DOHH2 (cell line): ENCODE results near the gene SYT1.

ENCODE experiments used
- H3F3A ChIP-seq: fragments of 200-600 bp; sonication (generic), shearing (Covaris generic); 2 replicates; pipeline ENCODE4 v1.6.0; 2016; ENCODE audit warnings: antibody characterized with exemption, mild to moderate bottlenecking; ENCODE audit not compliant: control insufficient read depth, insufficient read depth
- H3K27ac ChIP-seq: fragments of 200-600 bp; sonication (generic); 2 replicates; pipeline ENCODE4 v1.5.1; 2014; ENCODE audit warnings: low read depth, mild to moderate bottlenecking, low read length, moderate library complexity
- H3K27me3 ChIP-seq: fragments of 200-600 bp; sonication (generic); 2 replicates; pipeline ENCODE4 v1.6.1; 2014; ENCODE audit warnings: mild to moderate bottlenecking, low read length, mixed read lengths; ENCODE audit not compliant: control insufficient read depth
- H3K36me3 ChIP-seq: fragments of 200-600 bp; sonication (generic); 2 replicates; pipeline ENCODE4 v1.6.1; 2014; ENCODE audit warnings: mild to moderate bottlenecking, low read length, moderate library complexity, mixed read lengths; ENCODE audit not compliant: control insufficient read depth
- H3K4me1 ChIP-seq: fragments of 200-600 bp; sonication (generic); 2 replicates; pipeline ENCODE4 v1.6.1; 2014; ENCODE audit warnings: mild to moderate bottlenecking, low read length, mixed read lengths; ENCODE audit not compliant: control insufficient read depth
- H3K4me2 ChIP-seq: fragments of 200-600 bp; sonication (generic); 2 replicates; pipeline ENCODE4 v1.6.0; 2014; ENCODE audit warnings: mild to moderate bottlenecking, low read length, moderate library complexity
- H3K4me3 ChIP-seq: fragments of 200-600 bp; sonication (generic); 2 replicates; pipeline ENCODE4 v1.5.1; 2014; ENCODE audit warnings: mild to moderate bottlenecking, low read length, mixed read lengths
- H3K79me2 ChIP-seq: fragments of 200-600 bp; sonication (generic); 2 replicates; pipeline ENCODE4 v1.6.1; 2014; ENCODE audit warnings: mild to moderate bottlenecking, low read length, mixed read lengths; ENCODE audit not compliant: control insufficient read depth
- H3K9me2 ChIP-seq: fragments of 200-600 bp; sonication (generic); replicated peaks from 2 replicates; pipeline ENCODE4 v1.6.1; 2014; ENCODE audit warnings: mild to moderate bottlenecking, low read length, mixed read lengths; ENCODE audit not compliant: control insufficient read depth
- H3K9me3 ChIP-seq: fragments of 200-600 bp; sonication (generic); 2 replicates; pipeline ENCODE4 v1.6.1; 2014; ENCODE audit warnings: antibody characterized with exemption, low read length, mixed read lengths; ENCODE audit not compliant: control insufficient read depth, insufficient read depth
- H4K20me1 ChIP-seq: fragments of 200-600 bp; sonication (generic); 2 replicates; pipeline ENCODE4 v1.6.0; 2014; ENCODE audit warnings: low read depth, mild to moderate bottlenecking, antibody characterized with exemption, low read length, moderate library complexity; ENCODE audit not compliant: control insufficient read depth, insufficient read depth
- CTCF ChIP-seq: fragments of 200-600 bp; sonication (generic); IDR thresholded peaks from one replicate; pipeline ENCODE4 v1.5.1; 2014; ENCODE audit warnings: antibody characterized with exemption, mild to moderate bottlenecking, low read depth, low read length; ENCODE audit not compliant: poor library complexity, severe bottlenecking
- EZH2phosphoT487 ChIP-seq: fragments of 200-600 bp; sonication (generic); IDR thresholded peaks from 2 replicates; pipeline ENCODE4 v1.6.1; 2017; ENCODE audit warnings: borderline replicate concordance, mild to moderate bottlenecking, antibody characterized with exemption, low read length, moderate library complexity, mixed read lengths

SYT1 gene

GRCh38 chr12:79083181-79083580 lies 218.6 kb downstream of the SYT1 start:
- Histone ChIP-seq H3K27ac (no peak overlapping the region), H3K79me2 (no peaks in the 10 kb centered on the region), H3K4me2 (no peak overlapping the region), H3K27me3 (no peaks in the 10 kb centered on the region), H3K4me1 (no peaks in the 10 kb centered on the region), H4K20me1 (no peaks in the 10 kb centered on the region), H3K9me2 (no peaks in the 10 kb centered on the region), H3K4me3 (no peak overlapping the region), H3K9me3 (no peaks in the 10 kb centered on the region), H3K36me3 (no peaks in the 10 kb centered on the region), H3F3A (no peaks in the 10 kb centered on the region)
- no peak for TF ChIP-seq CTCF
- no peak for TF ChIP-seq EZH2phosphoT487

GRCh38 chr12:79085106-79085682 lies 220.6 kb downstream of the SYT1 start:
- H3K27me3 ChIP-seq = no peaks in the 10 kb centered on the region
- H3K36me3 ChIP-seq = no peaks in the 10 kb centered on the region
- no peaks in the 10 kb centered on the region for H3F3A ChIP-seq
- TF ChIP-seq EZH2phosphoT487 = no peak
- no peak for TF ChIP-seq CTCF
- H3K9me3 ChIP-seq = no peaks in the 10 kb centered on the region
- no peak overlapping the region for H3K27ac ChIP-seq
- no peaks in the 10 kb centered on the region for H3K9me2 ChIP-seq
- no peak overlapping the region for H3K4me3 ChIP-seq
- no peaks in the 10 kb centered on the region for H3K4me1 ChIP-seq
- no peak overlapping the region for H3K4me2 ChIP-seq
- H4K20me1 ChIP-seq = no peaks in the 10 kb centered on the region
- no peaks in the 10 kb centered on the region for H3K79me2 ChIP-seq

GRCh38 chr12:79086541-79087296 lies 222.1 kb downstream of the SYT1 start:
- Histone ChIP-seq H4K20me1 (no peaks in the 10 kb centered on the region), H3F3A (no peaks in the 10 kb centered on the region), H3K27ac (no peak overlapping the region), H3K4me1 (no peaks in the 10 kb centered on the region), H3K4me2 (no peak overlapping the region), H3K27me3 (no peaks in the 10 kb centered on the region), H3K9me2 (no peaks in the 10 kb centered on the region), H3K9me3 (no peaks in the 10 kb centered on the region), H3K4me3 (no peak overlapping the region), H3K36me3 (no peaks in the 10 kb centered on the region), H3K79me2 (no peaks in the 10 kb centered on the region)
- no peak for TF ChIP-seq CTCF
- TF ChIP-seq EZH2phosphoT487 = no peak
